ENCODE results near the gene RIF1. TPM values are rescaled to one million over a fixed set of nuclear protein-coding genes. Genes with fewer than 3 reads are reported as not detected.

RIF1 gene
- total RNA-seq, 1 donor from 2014 or later: 40.7 TPM

- H3K4me1 Mint-ChIP-seq (ENCODE audit: unreplicated experiment): no peaks in the 10 kb centered on the region
- no peak for DNase-seq (ENCODE audit: low spot score)
- TF ChIP-seq CTCF (IDR thresholded peaks at IDR 0.05; ENCODE audit: unreplicated experiment): no peak
- no peak overlapping the region for H3K27ac Mint-ChIP-seq (ENCODE audit: unreplicated experiment)
- H3K27me3 Mint-ChIP-seq (ENCODE audit: unreplicated experiment): no peaks in the 10 kb centered on the region
- H3K36me3 Mint-ChIP-seq (ENCODE audit: low read depth, unreplicated experiment): peaks cover 11% of the 10 kb centered on the region
- H3K4me3 Mint-ChIP-seq (ENCODE audit: unreplicated experiment): no peak overlapping the region
- H3K9me3 Mint-ChIP-seq (ENCODE audit: unreplicated experiment): no peaks in the 10 kb centered on the region
These were observed 72.5 kb downstream of the RIF1 start for GRCh38 chr2:151482171-151482725.

- Mint-ChIP-seq H3K27ac (ENCODE audit: unreplicated experiment) (no peak overlapping the region), H3K9me3 (ENCODE audit: unreplicated experiment) (no peaks in the 10 kb centered on the region), H3K27me3 (ENCODE audit: unreplicated experiment) (no peaks in the 10 kb centered on the region), H3K36me3 (ENCODE audit: low read depth, unreplicated experiment) (peaks cover 11% of the 10 kb centered on the region), H3K4me3 (ENCODE audit: unreplicated experiment) (no peak overlapping the region), H3K4me1 (ENCODE audit: unreplicated experiment) (no peaks in the 10 kb centered on the region)
- no peak for TF ChIP-seq CTCF (IDR thresholded peaks at IDR 0.05; ENCODE audit: unreplicated experiment)
- DNase-seq (ENCODE audit: low spot score): no peak
These were observed 73.8 kb downstream of the RIF1 start for GRCh38 chr2:151483546-151483945.

- no peak for TF ChIP-seq CTCF (IDR thresholded peaks at IDR 0.05; ENCODE audit: unreplicated experiment)
- H3K9me3 Mint-ChIP-seq (ENCODE audit: unreplicated experiment): no peaks in the 10 kb centered on the region
- H3K4me3 Mint-ChIP-seq (ENCODE audit: unreplicated experiment): no peak overlapping the region
- H3K27ac Mint-ChIP-seq (ENCODE audit: unreplicated experiment): no peak overlapping the region
- peaks cover 11% of the 10 kb centered on the region for H3K36me3 Mint-ChIP-seq (ENCODE audit: low read depth, unreplicated experiment)
- no peaks in the 10 kb centered on the region for H3K27me3 Mint-ChIP-seq (ENCODE audit: unreplicated experiment)
- no peaks in the 10 kb centered on the region for H3K4me1 Mint-ChIP-seq (ENCODE audit: unreplicated experiment)
- no peak for DNase-seq (ENCODE audit: low spot score)
These were observed 74.4 kb downstream of the RIF1 start for GRCh38 chr2:151484100-151484499.

GRCh38 chr2:151486053-151486452, 76.4 kb downstream of the RIF1 start:
- H3K27ac Mint-ChIP-seq (ENCODE audit: unreplicated experiment): no peak overlapping the region
- no peaks in the 10 kb centered on the region for H3K4me1 Mint-ChIP-seq (ENCODE audit: unreplicated experiment)
- no peaks in the 10 kb centered on the region for H3K9me3 Mint-ChIP-seq (ENCODE audit: unreplicated experiment)
- no peaks in the 10 kb centered on the region for H3K27me3 Mint-ChIP-seq (ENCODE audit: unreplicated experiment)
- peaks cover 11% of the 10 kb centered on the region for H3K36me3 Mint-ChIP-seq (ENCODE audit: low read depth, unreplicated experiment)
- no peak for TF ChIP-seq CTCF (IDR thresholded peaks at IDR 0.05; ENCODE audit: unreplicated experiment)
- no peak overlapping the region for H3K4me3 Mint-ChIP-seq (ENCODE audit: unreplicated experiment)
- no peak for DNase-seq (ENCODE audit: low spot score)

GRCh38 chr2:151490276-151490675, 80.6 kb downstream of the RIF1 start:
- Mint-ChIP-seq H3K27ac (ENCODE audit: unreplicated experiment) (no peak overlapping the region), H3K27me3 (ENCODE audit: unreplicated experiment) (no peaks in the 10 kb centered on the region), H3K4me1 (ENCODE audit: unreplicated experiment) (no peaks in the 10 kb centered on the region), H3K9me3 (ENCODE audit: unreplicated experiment) (no peaks in the 10 kb centered on the region), H3K36me3 (ENCODE audit: low read depth, unreplicated experiment) (no peaks in the 10 kb centered on the region), H3K4me3 (ENCODE audit: unreplicated experiment) (no peak overlapping the region)
- no peak for TF ChIP-seq CTCF (IDR thresholded peaks at IDR 0.05; ENCODE audit: unreplicated experiment)
- no peak for DNase-seq (ENCODE audit: low spot score)
